GM23338 (cell line): ENCODE results near the gene ACTL6A.

Experiments
- EZH2 ChIP-seq: fragments of 200-600 bp; sonication (generic); IDR thresholded peaks from one replicate; pipeline ENCODE4 v1.8.0; 2017; ENCODE audit warnings: antibody characterized with exemption, mild to moderate bottlenecking, low read depth; ENCODE audit not compliant: unreplicated experiment
- EZH2phosphoT487 ChIP-seq: fragments of 200-600 bp; sonication (generic); IDR thresholded peaks from one replicate; pipeline ENCODE4 v1.8.1; 2018; ENCODE audit warnings: antibody characterized with exemption; ENCODE audit not compliant: unreplicated experiment
- JUNB ChIP-seq: IDR thresholded peaks from one replicate; pipeline ENCODE4 v1.6.1; 2016; ENCODE audit warnings: antibody characterized with exemption; ENCODE audit not compliant: unreplicated experiment
- POLR2AphosphoS5 ChIP-seq: IDR thresholded peaks from 2 replicates; pipeline ENCODE4 v1.6.1; 2016; ENCODE audit warnings: antibody characterized with exemption, low read depth
- REST ChIP-seq: IDR thresholded peaks from one replicate; pipeline ENCODE4 v1.6.1; 2018; ENCODE audit warnings: antibody characterized with exemption; ENCODE audit not compliant: unreplicated experiment
- ZNF114 ChIP-seq: fragments of 250-450 bp; sonication (Bioruptor Pico); IDR thresholded peaks from 2 replicates; pipeline ENCODE4 v1.5.0; 2020; ENCODE audit warnings: mild to moderate bottlenecking, moderate library complexity
- TF ChIP-seq, protein P1 (sequence below), 2 experiments: fragments of 200-600 bp in 1 of 2; sonication (generic) in 1 of 2; conservative IDR thresholded peaks; 2 replicates each; pipeline versions ENCODE4 v1.5.1 to v1.6.1; 2016 to 2017; ENCODE audit warnings: antibody characterized with exemption in 2 of 2, low read depth in 2 of 2, mild to moderate bottlenecking in 2 of 2, moderate library complexity in 1 of 2

GRCh38 chr3:179590669-179591068 is 27.9 kb downstream of the ACTL6A start:
- TF ChIP-seq, protein P1, sequence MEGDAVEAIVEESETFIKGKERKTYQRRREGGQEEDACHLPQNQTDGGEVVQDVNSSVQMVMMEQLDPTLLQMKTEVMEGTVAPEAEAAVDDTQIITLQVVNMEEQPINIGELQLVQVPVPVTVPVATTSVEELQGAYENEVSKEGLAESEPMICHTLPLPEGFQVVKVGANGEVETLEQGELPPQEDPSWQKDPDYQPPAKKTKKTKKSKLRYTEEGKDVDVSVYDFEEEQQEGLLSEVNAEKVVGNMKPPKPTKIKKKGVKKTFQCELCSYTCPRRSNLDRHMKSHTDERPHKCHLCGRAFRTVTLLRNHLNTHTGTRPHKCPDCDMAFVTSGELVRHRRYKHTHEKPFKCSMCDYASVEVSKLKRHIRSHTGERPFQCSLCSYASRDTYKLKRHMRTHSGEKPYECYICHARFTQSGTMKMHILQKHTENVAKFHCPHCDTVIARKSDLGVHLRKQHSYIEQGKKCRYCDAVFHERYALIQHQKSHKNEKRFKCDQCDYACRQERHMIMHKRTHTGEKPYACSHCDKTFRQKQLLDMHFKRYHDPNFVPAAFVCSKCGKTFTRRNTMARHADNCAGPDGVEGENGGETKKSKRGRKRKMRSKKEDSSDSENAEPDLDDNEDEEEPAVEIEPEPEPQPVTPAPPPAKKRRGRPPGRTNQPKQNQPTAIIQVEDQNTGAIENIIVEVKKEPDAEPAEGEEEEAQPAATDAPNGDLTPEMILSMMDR (conservative IDR thresholded peaks at IDR 0.05; ENCODE audit: low read depth in 2 of 2): no peak
- TF ChIP-seq POLR2AphosphoS5 (no peak), ZNF114 (CRISPR knock-in tag) (no peak), EZH2phosphoT487 (no peak), EZH2 (no peak), REST (no peak), JUNB (no peak)
